C4-2B (cell line): Measurements from ENCODE around the gene RASA2.

Experiments
- CTCF ChIP-seq: fragments of 450-650 bp; conservative IDR thresholded peaks from 2 replicates; pipeline ENCODE4 v1.5.1; 2017; ENCODE audit warnings: mild to moderate bottlenecking
- ZFX ChIP-seq: fragments of 450-650 bp; IDR thresholded peaks from 2 replicates; pipeline ENCODE4 v1.6.1; 2017

DNA sequence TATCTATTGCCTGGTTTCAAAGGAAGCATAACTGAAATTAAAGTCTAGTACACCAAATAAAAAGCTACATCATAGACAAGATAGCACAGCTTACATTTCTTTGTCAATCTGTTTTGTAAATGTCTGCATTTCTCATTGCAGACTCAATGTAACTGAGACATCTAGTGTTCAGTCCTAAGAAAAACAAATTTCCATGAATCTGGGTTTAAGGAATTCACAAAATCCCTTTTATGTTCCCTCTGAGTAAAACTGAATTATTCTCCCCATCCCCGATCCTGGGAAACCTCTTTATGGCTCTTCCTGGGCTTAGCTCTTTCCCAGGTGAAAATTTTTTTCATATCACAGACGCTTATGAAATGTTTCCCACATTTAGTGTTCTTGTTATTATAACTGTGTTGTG lies 21.6 kb upstream of the RASA2 start:
- TF ChIP-seq CTCF (peak; percentile 67), ZFX (no peak)
